ENCODE measurements around the gene OR51D1.
A peak's percentile ranks its signal among the peaks of the same experiment; 100 is the strongest.

OR51D1 gene

DNA sequence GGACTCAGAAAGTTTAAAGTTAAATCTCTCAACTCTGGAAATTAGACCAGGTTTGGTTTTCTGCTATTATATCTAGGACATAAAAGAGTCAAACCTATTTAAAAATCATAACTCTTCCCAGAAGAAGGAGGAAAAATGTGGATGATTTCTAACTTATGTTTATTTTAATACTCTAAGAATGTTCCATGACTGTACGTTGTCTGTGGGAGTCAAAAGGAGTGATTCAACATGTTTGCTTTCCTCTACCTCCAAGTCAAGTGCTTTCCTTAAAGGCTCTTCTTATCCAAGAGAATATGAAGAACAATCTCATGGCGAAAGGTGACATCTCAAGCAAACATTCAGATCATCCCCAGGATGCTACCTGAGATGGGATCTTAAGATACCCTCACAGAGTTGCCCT lies 28.1 kb downstream of the OR51D1 start:
- Histone ChIP-seq H3K4me2 (ENCODE audit: low read length, poor library complexity, severe bottlenecking) (no peak overlapping the region), H3K18ac (ENCODE audit: low read depth in 1 of 2, low read length in 2 of 2) (no peak overlapping the region), H3K36me3 (ENCODE audit: control insufficient read depth in 1 of 2, insufficient read depth in 2 of 2, low read depth in 1 of 2, low read length in 2 of 2) (no peaks in the 10 kb centered on the region), H2BK15ac (ENCODE audit: low read depth, poor library complexity, severe bottlenecking) (no peak overlapping the region), H2BK5ac (ENCODE audit: low read depth, low read length, poor library complexity, severe bottlenecking) (no peak overlapping the region), H3K4me1 (ENCODE audit: control insufficient read depth, insufficient read depth, low read depth, low read length) (no peaks in the 10 kb centered on the region), H4K8ac (ENCODE audit: low read length) (no peak overlapping the region), H2AK5ac (ENCODE audit: low read length, severe bottlenecking) (no peak overlapping the region), H3K14ac (ENCODE audit: low read length in 2 of 2) (no peak overlapping the region), H3K79me1 (replicated peaks; ENCODE audit: low read length, poor library complexity, severe bottlenecking) (no peaks in the 10 kb centered on the region), H4K91ac (ENCODE audit: low read length) (no peak overlapping the region), H2BK12ac (ENCODE audit: low read length in 2 of 2) (no peak overlapping the region), H3K4ac (ENCODE audit: low read depth in 1 of 2, low read length in 2 of 2) (no peak overlapping the region), H3K4me3 (ENCODE audit: insufficient read depth in 1 of 2, low read depth in 1 of 2, low read length in 2 of 2) (no peak overlapping the region), H3K27me3 (ENCODE audit: control insufficient read depth in 1 of 2, insufficient read depth in 1 of 2, low read length in 2 of 2) (no peaks in the 10 kb centered on the region), H2AFZ (ENCODE audit: low read depth, low read length) (no peak overlapping the region), H3K27ac (ENCODE audit: low read length, poor library complexity, severe bottlenecking) (no peak overlapping the region), H2BK120ac (ENCODE audit: low read depth, low read length) (no peak overlapping the region), H3K9ac (ENCODE audit: low read length) (no peak overlapping the region), H3K23ac (ENCODE audit: low read length in 2 of 2) (no peak overlapping the region), H3K9me3 (ENCODE audit: control insufficient read depth, low read length) (no peaks in the 10 kb centered on the region)
- WGBS = 79% methylated on average over 2 of the region's 2 CpGs
- DNase-seq = peak; percentile 3

DNA sequence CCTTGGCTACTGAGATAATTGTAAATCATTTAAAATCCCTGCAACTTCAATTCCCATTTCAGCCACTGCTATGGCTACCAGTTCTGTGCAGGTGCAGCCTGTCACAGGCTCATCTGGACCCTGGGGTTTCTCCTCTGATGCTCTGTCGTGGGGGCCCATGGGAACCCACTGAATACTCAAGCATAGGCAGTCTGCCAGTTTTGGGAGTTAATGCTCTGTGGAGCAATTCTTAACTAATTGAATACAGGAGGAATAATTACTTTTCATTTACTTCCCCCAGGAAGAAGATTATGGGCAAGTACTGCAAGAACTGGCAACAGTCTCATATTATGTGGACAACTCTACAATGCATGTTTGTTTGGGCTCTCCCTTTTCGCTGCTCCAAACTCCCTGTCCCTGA lies 34.5 kb downstream of the OR51D1 start:
- Histone ChIP-seq H2BK12ac (ENCODE audit: low read length in 2 of 2) (no peak overlapping the region), H4K8ac (ENCODE audit: low read length) (no peak overlapping the region), H3K79me1 (replicated peaks; ENCODE audit: low read length, poor library complexity, severe bottlenecking) (no peaks in the 10 kb centered on the region), H3K4me1 (ENCODE audit: control insufficient read depth, insufficient read depth, low read depth, low read length) (peaks cover 7% of the 10 kb centered on the region), H3K9me3 (ENCODE audit: control insufficient read depth, low read length) (no peaks in the 10 kb centered on the region), H3K9ac (ENCODE audit: low read length) (no peak overlapping the region), H2BK5ac (ENCODE audit: low read depth, low read length, poor library complexity, severe bottlenecking) (no peak overlapping the region), H3K14ac (ENCODE audit: low read length in 2 of 2) (no peak overlapping the region), H2AFZ (ENCODE audit: low read depth, low read length) (no peak overlapping the region), H3K4me2 (ENCODE audit: low read length, poor library complexity, severe bottlenecking) (no peak overlapping the region), H3K4me3 (ENCODE audit: insufficient read depth in 1 of 2, low read depth in 1 of 2, low read length in 2 of 2) (no peak overlapping the region), H2BK120ac (ENCODE audit: low read depth, low read length) (no peak overlapping the region), H3K27me3 (ENCODE audit: control insufficient read depth in 1 of 2, insufficient read depth in 1 of 2, low read length in 2 of 2) (no peaks in the 10 kb centered on the region), H3K18ac (ENCODE audit: low read depth in 1 of 2, low read length in 2 of 2) (no peak overlapping the region), H3K23ac (ENCODE audit: low read length in 2 of 2) (no peak overlapping the region), H2BK15ac (ENCODE audit: low read depth, poor library complexity, severe bottlenecking) (no peak overlapping the region), H4K91ac (ENCODE audit: low read length) (no peak overlapping the region), H3K27ac (ENCODE audit: low read length, poor library complexity, severe bottlenecking) (peak overlapping the region; percentile 67), H3K4ac (ENCODE audit: low read depth in 1 of 2, low read length in 2 of 2) (no peak overlapping the region), H3K36me3 (ENCODE audit: control insufficient read depth in 1 of 2, insufficient read depth in 2 of 2, low read depth in 1 of 2, low read length in 2 of 2) (no peaks in the 10 kb centered on the region), H2AK5ac (ENCODE audit: low read length, severe bottlenecking) (peak overlapping the region; percentile 84)
- no peak for DNase-seq
- WGBS = 73% methylated on average over 2 of the region's 2 CpGs

DNA sequence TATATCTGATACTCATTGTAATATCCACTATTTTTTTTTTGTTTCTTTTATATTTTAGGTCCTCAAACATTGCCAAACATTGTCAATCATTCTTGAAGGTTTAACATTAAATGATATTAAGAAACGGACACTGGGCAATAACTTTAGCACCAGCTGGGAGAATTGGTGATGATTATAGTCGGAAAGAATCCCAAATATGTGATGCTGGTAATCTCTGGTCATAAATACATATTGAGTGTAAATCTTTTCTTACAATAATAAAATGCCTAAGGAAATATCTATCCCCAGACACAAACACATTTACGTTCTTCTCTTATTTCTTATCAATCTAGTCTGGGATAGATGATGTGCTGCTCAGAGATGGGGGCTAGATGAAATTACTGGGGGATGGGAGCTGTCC lies 35.2 kb downstream of the OR51D1 start:
- Histone ChIP-seq H2BK120ac (ENCODE audit: low read depth, low read length) (no peak overlapping the region), H3K23ac (ENCODE audit: low read length in 2 of 2) (no peak overlapping the region), H3K14ac (ENCODE audit: low read length in 2 of 2) (no peak overlapping the region), H3K18ac (ENCODE audit: low read depth in 1 of 2, low read length in 2 of 2) (no peak overlapping the region), H3K9ac (ENCODE audit: low read length) (no peak overlapping the region), H2AFZ (ENCODE audit: low read depth, low read length) (no peak overlapping the region), H2BK5ac (ENCODE audit: low read depth, low read length, poor library complexity, severe bottlenecking) (no peak overlapping the region), H3K4me2 (ENCODE audit: low read length, poor library complexity, severe bottlenecking) (no peak overlapping the region), H2AK5ac (ENCODE audit: low read length, severe bottlenecking) (no peak overlapping the region), H3K36me3 (ENCODE audit: control insufficient read depth in 1 of 2, insufficient read depth in 2 of 2, low read depth in 1 of 2, low read length in 2 of 2) (no peaks in the 10 kb centered on the region), H4K8ac (ENCODE audit: low read length) (no peak overlapping the region), H2BK12ac (ENCODE audit: low read length in 2 of 2) (no peak overlapping the region), H3K4ac (ENCODE audit: low read depth in 1 of 2, low read length in 2 of 2) (no peak overlapping the region), H3K27me3 (ENCODE audit: control insufficient read depth in 1 of 2, insufficient read depth in 1 of 2, low read length in 2 of 2) (no peaks in the 10 kb centered on the region), H4K91ac (ENCODE audit: low read length) (no peak overlapping the region), H2BK15ac (ENCODE audit: low read depth, poor library complexity, severe bottlenecking) (no peak overlapping the region), H3K9me3 (ENCODE audit: control insufficient read depth, low read length) (no peaks in the 10 kb centered on the region), H3K4me1 (ENCODE audit: control insufficient read depth, insufficient read depth, low read depth, low read length) (peaks cover 7% of the 10 kb centered on the region), H3K27ac (ENCODE audit: low read length, poor library complexity, severe bottlenecking) (peak overlapping the region; percentile 67), H3K4me3 (ENCODE audit: insufficient read depth in 1 of 2, low read depth in 1 of 2, low read length in 2 of 2) (no peak overlapping the region), H3K79me1 (replicated peaks; ENCODE audit: low read length, poor library complexity, severe bottlenecking) (no peaks in the 10 kb centered on the region)
- WGBS = no CpG with 5 or more reads among the region's 3 CpGs
- DNase-seq = no peak

DNA sequence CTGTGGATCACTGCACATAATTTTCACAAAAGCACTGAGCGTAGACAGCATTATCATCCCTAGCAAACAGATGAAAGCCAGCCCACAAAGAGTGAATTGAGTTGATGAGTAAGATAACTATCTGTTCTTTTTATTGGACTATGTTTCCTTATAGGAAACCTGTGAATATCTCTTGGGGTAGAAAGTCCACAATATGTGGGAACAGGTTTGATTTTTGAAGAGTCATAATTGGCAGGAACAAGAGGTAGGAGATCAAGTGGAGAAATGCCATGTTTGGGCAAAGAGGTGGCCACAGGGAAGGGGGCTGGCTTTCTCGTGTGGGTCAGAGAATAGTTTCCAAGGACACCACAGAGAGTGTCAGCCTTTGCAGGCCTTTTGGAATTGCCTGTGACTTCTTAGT lies 36.5 kb downstream of the OR51D1 start:
- Histone ChIP-seq H3K27ac (ENCODE audit: low read length, poor library complexity, severe bottlenecking) (no peak overlapping the region), H4K8ac (ENCODE audit: low read length) (no peak overlapping the region), H2BK15ac (ENCODE audit: low read depth, poor library complexity, severe bottlenecking) (no peak overlapping the region), H3K4me2 (ENCODE audit: low read length, poor library complexity, severe bottlenecking) (no peak overlapping the region), H2AK5ac (ENCODE audit: low read length, severe bottlenecking) (no peak overlapping the region), H3K9ac (ENCODE audit: low read length) (no peak overlapping the region), H3K18ac (ENCODE audit: low read depth in 1 of 2, low read length in 2 of 2) (no peak overlapping the region), H3K79me1 (replicated peaks; ENCODE audit: low read length, poor library complexity, severe bottlenecking) (no peaks in the 10 kb centered on the region), H3K9me3 (ENCODE audit: control insufficient read depth, low read length) (no peaks in the 10 kb centered on the region), H3K4ac (ENCODE audit: low read depth in 1 of 2, low read length in 2 of 2) (no peak overlapping the region), H3K4me3 (ENCODE audit: insufficient read depth in 1 of 2, low read depth in 1 of 2, low read length in 2 of 2) (no peak overlapping the region), H2BK5ac (ENCODE audit: low read depth, low read length, poor library complexity, severe bottlenecking) (no peak overlapping the region), H3K4me1 (ENCODE audit: control insufficient read depth, insufficient read depth, low read depth, low read length) (peaks cover 7% of the 10 kb centered on the region), H2BK120ac (ENCODE audit: low read depth, low read length) (no peak overlapping the region), H4K91ac (ENCODE audit: low read length) (no peak overlapping the region), H3K23ac (ENCODE audit: low read length in 2 of 2) (no peak overlapping the region), H3K27me3 (ENCODE audit: control insufficient read depth in 1 of 2, insufficient read depth in 1 of 2, low read length in 2 of 2) (no peaks in the 10 kb centered on the region), H3K36me3 (ENCODE audit: control insufficient read depth in 1 of 2, insufficient read depth in 2 of 2, low read depth in 1 of 2, low read length in 2 of 2) (no peaks in the 10 kb centered on the region), H2BK12ac (ENCODE audit: low read length in 2 of 2) (no peak overlapping the region), H2AFZ (ENCODE audit: low read depth, low read length) (no peak overlapping the region), H3K14ac (ENCODE audit: low read length in 2 of 2) (no peak overlapping the region)
- 100% methylated on average over 1 of the region's 2 CpGs for WGBS
- DNase-seq = no peak

Measured in mesenchymal stem cell (in vitro differentiated cells and primary cell).